Spleen (tissue), 13 donors: ENCODE results near the gene TEX13D. TPM values are rescaled to one million over a fixed set of nuclear protein-coding genes. Genes with fewer than 3 reads are reported as not detected.
"Not testable (repeated sequence)": the region's sequence is repeated elsewhere in the genome, so short reads cannot be mapped to it uniquely, and the experiment has no call there.

Experiments used
- DNase-seq: peaks from one replicate; pipeline ENCODE4 v3.0.0-alpha.2; 2020
- H3K27ac ChIP-seq, 8 donors: fragments of 200-600 bp; sonication (generic) in 7 of 8; 1 replicate in 4 of 8; 2 replicates in 4 of 8; pipeline versions ENCODE4 v1.5.0 to v1.8.0; 2016 to 2021; ENCODE audit warnings: inconsistent platforms in 4 of 8, mild to moderate bottlenecking in 4 of 8, moderate library complexity in 1 of 8
- H3K27me3 ChIP-seq, 7 donors: fragments of 200-600 bp; sonication (generic) in 6 of 7; replicated peaks in 1 of 7; 1 replicate in 4 of 7; 2 replicates in 3 of 7; pipeline versions ENCODE4 v1.5.0 to v1.8.0; 2016 to 2021; ENCODE audit warnings: inconsistent platforms in 3 of 7, mild to moderate bottlenecking in 1 of 7
- H3K36me3 ChIP-seq, 6 donors: fragments of 200-600 bp; sonication (generic) in 5 of 6; 1 replicate in 4 of 6; 2 replicates in 2 of 6; pipeline versions ENCODE4 v1.5.0 to v1.8.0; 2016 to 2021; ENCODE audit warnings: inconsistent platforms in 2 of 6
- H3K4me1 ChIP-seq, 6 donors: fragments of 200-600 bp; sonication (generic) in 5 of 6; 1 replicate in 3 of 6; 2 replicates in 3 of 6; pipeline versions ENCODE4 v1.5.0 to v1.8.0; 2016 to 2021; ENCODE audit warnings: inconsistent platforms in 3 of 6
- H3K4me3 ChIP-seq, 8 donors: fragments of 200-600 bp; sonication (generic) in 7 of 8; 1 replicate in 4 of 8; 2 replicates in 4 of 8; pipeline versions ENCODE4 v1.5.0 to v1.8.0; 2016 to 2021; ENCODE audit warnings: inconsistent platforms in 4 of 8, mild to moderate bottlenecking in 4 of 8, moderate library complexity in 2 of 8
- H3K9me3 ChIP-seq, 8 donors: fragments of 200-600 bp; sonication (generic) in 7 of 8; 1 replicate in 4 of 8; 2 replicates in 4 of 8; pipeline versions ENCODE4 v1.5.0 to v1.8.0; 2016 to 2021; ENCODE audit warnings: inconsistent platforms in 4 of 8
- CTCF ChIP-seq, 11 experiments: fragments of 200-600 bp in 7 of 11; fragments of 450-650 bp in 4 of 11; sonication (generic) in 4 of 11; IDR thresholded peaks in 8 of 11; conservative IDR thresholded peaks in 3 of 11; 1 replicate in 7 of 11; 2 replicates in 4 of 11; pipeline versions ENCODE4 v1.4.0 to v1.8.0; 2016 to 2021; ENCODE audit warnings: antibody characterized with exemption in 11 of 11, inconsistent platforms in 4 of 11, mild to moderate bottlenecking in 1 of 11
- POLR2A ChIP-seq, 3 donors: fragments of 450-650 bp; IDR thresholded peaks; one replicate each; pipeline ENCODE4 v1.5.1; 2017; ENCODE audit warnings: antibody characterized with exemption in 3 of 3, mild to moderate bottlenecking in 1 of 3
- POLR2AphosphoS5 ChIP-seq, 3 donors: sonication (generic); formaldehyde crosslinking; IDR thresholded peaks; one replicate each; pipeline ENCODE4 v1.5.1; 2017; ENCODE audit warnings: antibody characterized with exemption in 3 of 3
- WGBS, 5 donors: extraction: QIAGEN DNeasy Blood & Tissue Kit in 3 of 5; methylation state at CpG; one replicate each; pipeline versions ENCODE4 v1.1.5 to v1.1.7; 2013 to 2018; 5-methylcytosine and 5-hydroxymethylcytosine counted together
- intact Hi-C: fragments of 100-400 bp; cut with DNase I; formaldehyde crosslinking; loops from one replicate; pipeline ENCODE4 v1.15.0; 2023; ENCODE audit warnings: low total_unique reads
- long read RNA-seq, 2 donors: transcript quantifications; one replicate each; lab custom pipeline, GENCODE V29; 2026
- polyA plus RNA-seq, 3 donors: library from polyadenylated mRNA; stranded (reverse); fragments of 200-250 nt; gene quantifications; one replicate each; pipeline ENCODE4 v1.2.1, GENCODE V29; 2013
- total RNA-seq, 7 donors: library from RNA; depleted of rRNA in 3 of 7; stranded (reverse); fragments of >200 nt in 3 of 7; fragmentation: NEBNext Ultra II Directional in 4 of 7; extraction: Animal tissue kit (Norgen Biotek cat#: 25700) in 4 of 7; gene quantifications; one replicate each; pipeline versions ENCODE4 v1.1.0 to v1.2.1, GENCODE V29; 2016 to 2021
- donor health status: healthy with polysubstance abuse.
- donor health status: DM: no; HTN: no; CAD: no; lungs with moderate emphysema.
- donor health status: DM: no; HTN: no; CAD: no.
- donor health status: Bipolar disorder and iron deficiency.
- donor health status: healthy.
- donor health status: DM: no; HTN: no; CAD: no.
- donor health status: DM: yes; HTN: yes; CAD: no.

TEX13D gene
- total RNA-seq (not detected), polyA plus RNA-seq (under 1 TPM in 2 of 3 donors, not detected in 1; 0.03 to 0.07 TPM)
- long read RNA-seq, donor 1, result 0 reads
- long read RNA-seq, donor 2, result 0 reads

DNA sequence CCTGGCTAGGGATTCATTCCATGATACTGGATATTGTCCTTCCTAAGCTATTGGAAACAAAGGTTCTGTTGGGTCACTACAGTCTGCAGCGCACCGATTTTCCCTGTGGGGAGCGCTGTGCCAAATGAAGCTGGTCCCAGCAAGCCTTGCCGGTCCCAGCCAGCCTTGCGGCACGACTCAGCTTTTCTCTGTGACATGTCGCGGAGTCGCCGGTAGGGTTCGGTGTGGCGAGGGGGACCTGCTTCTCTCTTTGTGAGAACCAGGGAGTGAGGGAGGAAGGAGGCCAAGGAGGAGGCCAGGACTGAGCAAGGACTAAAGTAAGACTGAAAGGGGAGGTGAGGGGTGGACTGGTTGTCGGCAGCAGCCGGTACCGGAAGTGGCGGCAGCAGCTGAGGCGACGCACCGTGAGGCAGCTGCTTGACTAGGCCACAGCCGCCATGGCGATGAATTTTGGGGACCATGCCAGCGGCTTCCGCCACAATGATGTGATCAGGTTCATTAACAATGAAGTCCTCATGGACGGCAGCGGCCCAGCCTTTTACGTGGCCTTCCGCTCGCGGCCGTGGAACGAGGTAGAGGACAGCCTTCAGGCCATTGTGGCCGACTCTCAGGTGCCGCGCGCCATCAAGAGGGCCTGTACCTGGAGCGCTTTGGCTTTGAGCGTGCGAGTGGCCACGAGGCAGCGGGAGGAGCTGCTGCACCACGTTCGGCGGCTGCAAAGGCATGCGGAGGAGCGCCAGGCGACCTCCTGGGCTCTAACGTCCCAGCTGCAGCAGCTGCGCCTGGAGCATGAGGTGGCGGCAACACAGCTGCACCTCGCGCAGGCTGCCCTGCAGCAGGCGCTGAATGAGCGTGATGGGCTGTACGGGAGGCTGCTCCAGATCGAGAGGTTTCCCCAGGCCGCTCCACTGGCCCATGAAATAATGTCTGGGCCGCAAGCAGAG is at the start of gene TEX13D:
TEX13D (plus strand) TSS at position 180 of the 944 bp plus-strand sequence; CDS start at position 438, 258 bp downstream.
- 88 to 100% (median 97%) methylated on average over 7 to 57 of the region's 57 CpGs for WGBS, 5 donors
- no peak for DNase-seq

DNA sequence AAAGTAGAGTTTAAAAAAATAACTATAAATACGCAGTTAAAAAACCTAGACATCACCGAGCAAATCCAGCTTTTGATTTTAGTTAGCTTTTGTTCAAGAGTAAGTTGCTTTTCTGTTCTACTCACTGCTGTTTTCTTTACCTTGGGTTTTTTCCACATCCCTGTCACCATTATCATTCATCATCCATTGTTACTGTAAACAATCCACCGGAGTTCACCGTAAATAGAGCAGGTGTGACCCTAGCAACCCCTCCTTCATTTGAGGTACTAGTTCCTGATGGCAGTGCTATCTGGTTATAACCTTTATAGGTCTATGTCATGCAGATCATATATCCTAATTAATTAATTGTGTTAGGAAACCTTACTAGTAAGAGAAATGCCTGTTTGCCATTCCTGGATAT is 43.0 kb upstream of the TEX13D start:
- 69 to 92% (median 77%) methylated on average over 4 of the region's 4 CpGs for WGBS, 5 donors
- TF ChIP-seq POLR2AphosphoS5 (IDR thresholded peaks at IDR 0.05) (no peak), POLR2A (IDR thresholded peaks at IDR 0.05) (no peak)
- Histone ChIP-seq H3K4me1 (no peaks in the 10 kb centered on the region), H3K27ac (no peak overlapping the region), H3K36me3 (no peaks in the 10 kb centered on the region), H3K27me3 (no peaks in the 10 kb centered on the region), H3K9me3 (peaks cover 0 to 3% (median 0%) of the 10 kb centered on the region in 8 donors), H3K4me3 (no peak overlapping the region)
- intact Hi-C loops, result no loop called here
- DNase-seq, result no peak

More for the DNA sequence above, at the start of gene TEX13D:
- no peak within 1 kb of the TSS for H3K27ac ChIP-seq
- no peaks in the 10 kb centered on the region for H3K36me3 ChIP-seq
- no peaks in the 10 kb centered on the region for H3K9me3 ChIP-seq
- H3K4me1 ChIP-seq, result no peaks in the 10 kb centered on the region
- TF ChIP-seq CTCF (IDR thresholded peaks at IDR 0.05 in 8 of 11, conservative IDR thresholded peaks at IDR 0.05 in 3 of 11) (no peak), POLR2A (IDR thresholded peaks at IDR 0.05) (no peak), POLR2AphosphoS5 (IDR thresholded peaks at IDR 0.05) (no peak)
- intact Hi-C loops, result no loop called here
- no peaks in the 10 kb centered on the region for H3K27me3 ChIP-seq
- no peak within 1 kb of the TSS for H3K4me3 ChIP-seq

- Histone ChIP-seq H3K4me1 (no peaks in the 10 kb centered on the region), H3K27me3 (no peaks in the 10 kb centered on the region), H3K9me3 (peaks cover 0 to 5% (median 0%) of the 10 kb centered on the region in 8 donors), H3K4me3 (no peak overlapping the region), H3K27ac (no peak overlapping the region), H3K36me3 (no peaks in the 10 kb centered on the region)
- no peak for DNase-seq
- no peak for TF ChIP-seq POLR2AphosphoS5 (IDR thresholded peaks at IDR 0.05)
- no peak for TF ChIP-seq POLR2A (IDR thresholded peaks at IDR 0.05)
- TF ChIP-seq CTCF (IDR thresholded peaks at IDR 0.05 in 8 of 11, conservative IDR thresholded peaks at IDR 0.05 in 3 of 11), result no peak
- intact Hi-C loops, result no loop called here
Observed at GRCh38 chrX:124293810-124294209, 38.6 kb upstream of the TEX13D start.

GRCh38 chrX:124299323-124299722 is 33.1 kb upstream of the TEX13D start:
- H3K4me3 ChIP-seq, H3K4me1 ChIP-seq, H3K27me3 ChIP-seq, DNase-seq, H3K27ac ChIP-seq, intact Hi-C loops, H3K36me3 ChIP-seq: not testable (repeated sequence)
- H3K9me3 ChIP-seq, result peaks cover 0 to 11% (median 0%) of the 10 kb centered on the region in 8 donors
- WGBS, 5 donors, result 90 to 97% (median 96%) methylated on average over 4 of the region's 4 CpGs

- intact Hi-C loops, result no loop called here
- no peak for TF ChIP-seq CTCF (IDR thresholded peaks at IDR 0.05 in 8 of 11, conservative IDR thresholded peaks at IDR 0.05 in 3 of 11)
- no peak for TF ChIP-seq POLR2AphosphoS5 (IDR thresholded peaks at IDR 0.05)
- TF ChIP-seq POLR2A (IDR thresholded peaks at IDR 0.05), result no peak
- H3K27ac ChIP-seq, result peak overlapping the region in 2 of 8 donors; percentile 23 to 27
- no peak for DNase-seq
- peaks cover 0 to 8% (median 0%) of the 10 kb centered on the region in 8 donors for H3K9me3 ChIP-seq
- no peaks in the 10 kb centered on the region for H3K36me3 ChIP-seq
- H3K27me3 ChIP-seq, result no peaks in the 10 kb centered on the region
- no peaks in the 10 kb centered on the region for H3K4me1 ChIP-seq
- WGBS, 5 donors, result 40 to 61% (median 48%) methylated on average over 4 of the region's 4 CpGs
- no peak overlapping the region for H3K4me3 ChIP-seq
Observed at GRCh38 chrX:124300405-124300804, 32.1 kb upstream of the TEX13D start.
